GM12875 (cell line): ENCODE results near the gene SEBOX.

Experiments
- H3K4me3 ChIP-seq: one replicate; pipeline ENCODE4 v1.5.1; 2011; ENCODE audit warnings: low read depth, low read length, control low read depth
- CTCF ChIP-seq: IDR thresholded peaks from 2 replicates; pipeline ENCODE4 v1.5.1; 2011; ENCODE audit warnings: low read depth, mild to moderate bottlenecking, control low read depth, inconsistent platforms, low read length, moderate library complexity, borderline replicate concordance; ENCODE audit not compliant: insufficient read depth

Gene SEBOX

GRCh38 chr17:28392491-28392890 lies 27.5 kb upstream of the SEBOX start:
- no peak for TF ChIP-seq CTCF

GRCh38 chr17:28391401-28391800 lies 26.4 kb upstream of the SEBOX start:
- H3K4me3 ChIP-seq: no peak overlapping the region
- TF ChIP-seq CTCF: no peak

More at GRCh38 chr17:28392491-28392890, 27.5 kb upstream of the SEBOX start:
- no peak overlapping the region for H3K4me3 ChIP-seq

DNA sequence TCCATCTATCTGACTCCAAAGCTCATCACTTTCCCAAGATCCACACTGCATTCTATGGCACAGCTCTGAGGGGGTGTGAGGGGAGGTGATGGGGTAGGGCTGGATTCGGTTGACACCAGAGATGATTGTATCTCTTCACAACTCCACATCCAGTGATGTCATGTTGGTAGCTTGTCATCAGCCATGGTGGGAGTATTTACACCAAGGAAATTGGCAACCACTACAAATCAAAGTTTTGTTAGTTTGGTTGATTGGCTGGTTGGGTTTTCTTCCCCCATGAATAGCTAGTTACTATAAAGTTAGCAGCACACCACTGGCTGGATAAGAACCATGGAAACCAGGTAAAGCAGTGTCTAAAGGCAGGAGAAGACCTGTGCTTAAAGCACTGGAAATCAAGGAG lies 26.0 kb upstream of the SEBOX start:
- no peak overlapping the region for H3K4me3 ChIP-seq
- TF ChIP-seq CTCF: no peak

DNA sequence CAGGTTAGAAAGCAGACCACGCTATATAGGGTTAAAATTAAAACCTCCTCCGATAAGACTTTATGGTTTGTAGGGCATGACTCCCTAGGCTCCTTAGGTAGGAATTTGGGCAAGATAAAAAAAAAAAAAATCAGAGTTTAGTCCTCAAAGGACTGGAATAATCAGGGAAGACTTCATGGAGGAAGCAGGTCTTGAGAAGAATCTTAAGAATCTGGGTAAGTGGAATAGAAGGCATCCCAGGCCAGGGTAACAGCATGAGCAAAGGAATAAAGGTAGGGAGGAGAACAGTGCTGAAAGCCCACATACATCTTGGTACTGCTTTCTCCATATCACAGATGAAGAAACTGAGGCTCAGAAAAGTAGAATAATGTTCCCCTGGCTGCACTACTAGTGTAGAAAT lies 25.6 kb upstream of the SEBOX start:
- no peak for TF ChIP-seq CTCF
- no peak overlapping the region for H3K4me3 ChIP-seq

- H3K4me3 ChIP-seq: no peak overlapping the region
- TF ChIP-seq CTCF: no peak
These were observed 25.1 kb upstream of the SEBOX start for GRCh38 chr17:28390141-28390540.

- TF ChIP-seq CTCF: no peak
- H3K4me3 ChIP-seq: no peak overlapping the region
These were observed 23.1 kb upstream of the SEBOX start for GRCh38 chr17:28388106-28388505.

- no peak for TF ChIP-seq CTCF
- no peak overlapping the region for H3K4me3 ChIP-seq
These were observed 21.4 kb upstream of the SEBOX start for GRCh38 chr17:28386391-28386790.
